ENCODE results near the gene CCNL1.
"Not testable (repeated sequence)": the region's sequence is repeated elsewhere in the genome, so short reads cannot be mapped to it uniquely, and the experiment has no call there.

Gene CCNL1

GRCh38 chr3:157107644-157108133, 52.3 kb downstream of the CCNL1 start:
- no peaks in the 10 kb centered on the region for H3K36me3 ChIP-seq (ENCODE audit: control insufficient read depth in 1 of 2, insufficient read depth in 2 of 2, low read length in 2 of 2)
- no peaks in the 10 kb centered on the region for H3K9me3 ChIP-seq (ENCODE audit: control insufficient read depth in 1 of 2, low read length in 2 of 2)
- no peaks in the 10 kb centered on the region for H3K27me3 ChIP-seq (ENCODE audit: low read depth, low read length)
- H3K27ac ChIP-seq (ENCODE audit: low read length): no peak overlapping the region
- H3K4me1 ChIP-seq (ENCODE audit: control insufficient read depth in 1 of 2, insufficient read depth in 2 of 2, low read length in 2 of 2): peaks cover 0 to 24% of the 10 kb centered on the region in 2 donors
- H3K4me3 ChIP-seq (ENCODE audit: low read depth in 1 of 2, low read length in 2 of 2): no peak overlapping the region

GRCh38 chr3:157107037-157107436, 52.9 kb downstream of the CCNL1 start:
- Histone ChIP-seq H3K9me3 (ENCODE audit: control insufficient read depth in 1 of 2, low read length in 2 of 2) (no peaks in the 10 kb centered on the region), H3K27me3 (ENCODE audit: low read depth, low read length) (no peaks in the 10 kb centered on the region), H3K4me3 (ENCODE audit: low read depth in 1 of 2, low read length in 2 of 2) (no peak overlapping the region), H3K27ac (ENCODE audit: low read length) (no peak overlapping the region), H3K36me3 (ENCODE audit: control insufficient read depth in 1 of 2, insufficient read depth in 2 of 2, low read length in 2 of 2) (no peaks in the 10 kb centered on the region), H3K4me1 (ENCODE audit: control insufficient read depth in 1 of 2, insufficient read depth in 2 of 2, low read length in 2 of 2) (peaks cover 0 to 24% of the 10 kb centered on the region in 2 donors)

GRCh38 chr3:157104928-157105652, 54.9 kb downstream of the CCNL1 start:
- Histone ChIP-seq H3K27ac (ENCODE audit: low read length) (no peak overlapping the region), H3K27me3 (ENCODE audit: low read depth, low read length) (no peaks in the 10 kb centered on the region)

GRCh38 chr3:157104521-157104920, 55.4 kb downstream of the CCNL1 start:
- no peaks in the 10 kb centered on the region for H3K27me3 ChIP-seq (ENCODE audit: low read depth, low read length)
- H3K27ac ChIP-seq (ENCODE audit: low read length): no peak overlapping the region
- peaks cover 0 to 24% of the 10 kb centered on the region in 2 donors for H3K4me1 ChIP-seq (ENCODE audit: control insufficient read depth in 1 of 2, insufficient read depth in 2 of 2, low read length in 2 of 2)

More at GRCh38 chr3:157104928-157105652, 54.9 kb downstream of the CCNL1 start:
- no peak overlapping the region for H3K4me3 ChIP-seq (ENCODE audit: low read depth in 1 of 2, low read length in 2 of 2)
- no peaks in the 10 kb centered on the region for H3K36me3 ChIP-seq (ENCODE audit: control insufficient read depth in 1 of 2, insufficient read depth in 2 of 2, low read length in 2 of 2)
- H3K9me3 ChIP-seq (ENCODE audit: control insufficient read depth in 1 of 2, low read length in 2 of 2): no peaks in the 10 kb centered on the region
- H3K4me1 ChIP-seq (ENCODE audit: control insufficient read depth in 1 of 2, insufficient read depth in 2 of 2, low read length in 2 of 2): peaks cover 0 to 25% of the 10 kb centered on the region in 2 donors

GRCh38 chr3:157103860-157104259, 56.1 kb downstream of the CCNL1 start:
- Histone ChIP-seq H3K27me3 (ENCODE audit: low read depth, low read length) (no peaks in the 10 kb centered on the region), H3K4me3 (ENCODE audit: low read depth in 1 of 2, low read length in 2 of 2) (no peak overlapping the region), H3K4me1 (ENCODE audit: control insufficient read depth in 1 of 2, insufficient read depth in 2 of 2, low read length in 2 of 2) (peaks cover 0 to 29% of the 10 kb centered on the region in 2 donors), H3K36me3 (ENCODE audit: control insufficient read depth in 1 of 2, insufficient read depth in 2 of 2, low read length in 2 of 2) (no peaks in the 10 kb centered on the region), H3K27ac (ENCODE audit: low read length) (no peak overlapping the region), H3K9me3 (ENCODE audit: control insufficient read depth in 1 of 2, low read length in 2 of 2) (no peaks in the 10 kb centered on the region)

More at GRCh38 chr3:157104521-157104920, 55.4 kb downstream of the CCNL1 start:
- H3K4me3 ChIP-seq (ENCODE audit: low read depth in 1 of 2, low read length in 2 of 2): no peak overlapping the region
- no peaks in the 10 kb centered on the region for H3K36me3 ChIP-seq (ENCODE audit: control insufficient read depth in 1 of 2, insufficient read depth in 2 of 2, low read length in 2 of 2)
- no peaks in the 10 kb centered on the region for H3K9me3 ChIP-seq (ENCODE audit: control insufficient read depth in 1 of 2, low read length in 2 of 2)

- no peak overlapping the region for H3K27ac ChIP-seq (ENCODE audit: low read length)
- H3K4me3 ChIP-seq (ENCODE audit: low read depth in 1 of 2, low read length in 2 of 2): no peak overlapping the region
- no peaks in the 10 kb centered on the region for H3K36me3 ChIP-seq (ENCODE audit: control insufficient read depth in 1 of 2, insufficient read depth in 2 of 2, low read length in 2 of 2)
- peaks cover 0 to 29% of the 10 kb centered on the region in 2 donors for H3K4me1 ChIP-seq (ENCODE audit: control insufficient read depth in 1 of 2, insufficient read depth in 2 of 2, low read length in 2 of 2)
- no peaks in the 10 kb centered on the region for H3K27me3 ChIP-seq (ENCODE audit: low read depth, low read length)
- H3K9me3 ChIP-seq (ENCODE audit: control insufficient read depth in 1 of 2, low read length in 2 of 2): no peaks in the 10 kb centered on the region
Measured at GRCh38 chr3:157103280-157103679, 56.7 kb downstream of the CCNL1 start.

- H3K4me1 ChIP-seq (ENCODE audit: control insufficient read depth in 1 of 2, insufficient read depth in 2 of 2, low read length in 2 of 2): peaks cover 0 to 26% of the 10 kb centered on the region in 2 donors
- not testable (repeated sequence) for H3K36me3 ChIP-seq (ENCODE audit: control insufficient read depth in 1 of 2, insufficient read depth in 2 of 2, low read length in 2 of 2); H3K27me3 ChIP-seq (ENCODE audit: low read depth, low read length); H3K9me3 ChIP-seq (ENCODE audit: control insufficient read depth in 1 of 2, low read length in 2 of 2); H3K27ac ChIP-seq (ENCODE audit: low read length); H3K4me3 ChIP-seq (ENCODE audit: low read depth in 1 of 2, low read length in 2 of 2)
Measured at GRCh38 chr3:157102595-157102994, 57.4 kb downstream of the CCNL1 start.

GRCh38 chr3:157102098-157102497, 57.8 kb downstream of the CCNL1 start:
- H3K27ac ChIP-seq (ENCODE audit: low read length): no peak overlapping the region
- H3K4me1 ChIP-seq (ENCODE audit: control insufficient read depth in 1 of 2, insufficient read depth in 2 of 2, low read length in 2 of 2): peaks cover 0 to 25% of the 10 kb centered on the region in 2 donors
- H3K9me3 ChIP-seq (ENCODE audit: control insufficient read depth in 1 of 2, low read length in 2 of 2): no peaks in the 10 kb centered on the region
- H3K36me3 ChIP-seq (ENCODE audit: control insufficient read depth in 1 of 2, insufficient read depth in 2 of 2, low read length in 2 of 2): no peaks in the 10 kb centered on the region
- no peak overlapping the region for H3K4me3 ChIP-seq (ENCODE audit: low read depth in 1 of 2, low read length in 2 of 2)
- H3K27me3 ChIP-seq (ENCODE audit: low read depth, low read length): no peaks in the 10 kb centered on the region

- Histone ChIP-seq H3K9me3 (ENCODE audit: control insufficient read depth in 1 of 2, low read length in 2 of 2) (no peaks in the 10 kb centered on the region), H3K36me3 (ENCODE audit: control insufficient read depth in 1 of 2, insufficient read depth in 2 of 2, low read length in 2 of 2) (no peaks in the 10 kb centered on the region), H3K4me3 (ENCODE audit: low read depth in 1 of 2, low read length in 2 of 2) (no peak overlapping the region), H3K27me3 (ENCODE audit: low read depth, low read length) (no peaks in the 10 kb centered on the region), H3K4me1 (ENCODE audit: control insufficient read depth in 1 of 2, insufficient read depth in 2 of 2, low read length in 2 of 2) (peaks cover 0 to 25% of the 10 kb centered on the region in 2 donors), H3K27ac (ENCODE audit: low read length) (no peak overlapping the region)
Measured at GRCh38 chr3:157101486-157101885, 58.5 kb downstream of the CCNL1 start.

GRCh38 chr3:157100608-157101396, 59.1 kb downstream of the CCNL1 start:
- no peak overlapping the region for H3K27ac ChIP-seq (ENCODE audit: low read length)
- no peaks in the 10 kb centered on the region for H3K36me3 ChIP-seq (ENCODE audit: control insufficient read depth in 1 of 2, insufficient read depth in 2 of 2, low read length in 2 of 2)
- no peak overlapping the region for H3K4me3 ChIP-seq (ENCODE audit: low read depth in 1 of 2, low read length in 2 of 2)
- H3K9me3 ChIP-seq (ENCODE audit: control insufficient read depth in 1 of 2, low read length in 2 of 2): no peaks in the 10 kb centered on the region
- no peaks in the 10 kb centered on the region for H3K27me3 ChIP-seq (ENCODE audit: low read depth, low read length)
- H3K4me1 ChIP-seq (ENCODE audit: control insufficient read depth in 1 of 2, insufficient read depth in 2 of 2, low read length in 2 of 2): peaks cover 0 to 25% of the 10 kb centered on the region in 2 donors

- no peaks in the 10 kb centered on the region for H3K27me3 ChIP-seq (ENCODE audit: low read depth, low read length)
- H3K36me3 ChIP-seq (ENCODE audit: control insufficient read depth in 1 of 2, insufficient read depth in 2 of 2, low read length in 2 of 2): no peaks in the 10 kb centered on the region
- H3K27ac ChIP-seq (ENCODE audit: low read length): no peak overlapping the region
- H3K9me3 ChIP-seq (ENCODE audit: control insufficient read depth in 1 of 2, low read length in 2 of 2): no peaks in the 10 kb centered on the region
- H3K4me1 ChIP-seq (ENCODE audit: control insufficient read depth in 1 of 2, insufficient read depth in 2 of 2, low read length in 2 of 2): peaks cover 0 to 25% of the 10 kb centered on the region in 2 donors
- H3K4me3 ChIP-seq (ENCODE audit: low read depth in 1 of 2, low read length in 2 of 2): no peak overlapping the region
Measured at GRCh38 chr3:157100096-157100477, 59.9 kb downstream of the CCNL1 start.

Measured in muscle layer of duodenum (tissue), 2 donors.